8988T (cell line): ENCODE measurements around the gene FBXW7.
A peak's percentile ranks its signal among the peaks of the same experiment; 100 is the strongest.

Source experiments
- DNase-seq: peaks from one replicate; pipeline ENCODE4 v3.0.0; 2011

FBXW7 gene

DNA sequence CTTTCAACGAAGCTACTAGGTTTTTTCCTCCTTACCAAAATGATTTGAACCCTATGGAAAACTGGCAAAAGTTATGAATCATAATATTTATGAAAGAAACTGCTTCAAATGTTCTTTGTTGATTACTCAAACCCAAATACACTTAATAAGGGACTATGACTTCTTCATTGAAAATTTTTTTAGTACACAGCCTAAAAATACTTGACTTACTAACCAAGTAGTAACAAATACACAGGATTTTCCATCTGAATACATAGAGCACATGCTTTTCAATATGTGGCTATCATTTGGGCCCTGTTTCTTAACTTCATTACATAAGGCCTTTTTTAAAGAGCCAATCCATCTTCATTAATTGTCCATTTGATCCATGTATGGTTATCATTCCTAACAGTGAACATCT is 171.5 kb downstream of the FBXW7 start:
- DNase-seq = no peak

DNA sequence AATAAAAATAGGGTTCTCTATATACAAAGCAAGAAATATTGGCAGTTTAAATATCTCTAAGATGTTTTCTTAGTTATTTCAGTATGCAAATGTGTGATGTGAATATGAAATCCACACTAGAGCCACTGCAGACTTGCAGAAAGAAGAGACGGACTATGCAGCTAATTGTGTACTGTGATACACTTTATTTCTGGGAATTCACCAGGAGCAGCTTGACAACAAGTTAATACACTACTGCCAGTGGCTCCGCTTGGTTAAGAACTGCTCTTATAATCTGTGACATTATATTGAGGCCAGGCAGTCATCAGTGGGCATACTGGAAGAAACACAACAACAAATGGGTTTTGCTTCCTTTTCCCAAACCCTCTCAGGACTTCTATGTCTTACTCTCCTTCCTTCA is 172.0 kb downstream of the FBXW7 start:
- DNase-seq = no peak

DNA sequence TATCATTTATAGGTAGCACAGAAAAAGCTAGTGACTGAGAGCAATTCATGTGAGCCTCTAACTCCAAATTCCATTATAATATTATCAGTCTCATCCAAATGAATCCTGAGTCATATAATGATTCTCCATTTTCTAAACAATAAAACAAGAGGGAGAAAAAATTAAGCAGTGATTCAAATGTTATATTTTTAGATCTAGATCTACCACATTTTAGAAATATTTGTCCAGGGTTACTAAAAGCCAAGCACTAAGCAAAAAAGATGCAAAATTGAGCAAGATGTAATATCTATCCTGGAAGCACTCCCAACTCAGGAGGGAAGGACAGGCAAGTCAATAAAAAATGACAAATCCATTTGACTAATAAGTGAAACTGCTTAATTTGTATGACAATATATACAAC is 172.8 kb downstream of the FBXW7 start:
- DNase-seq = no peak

DNA sequence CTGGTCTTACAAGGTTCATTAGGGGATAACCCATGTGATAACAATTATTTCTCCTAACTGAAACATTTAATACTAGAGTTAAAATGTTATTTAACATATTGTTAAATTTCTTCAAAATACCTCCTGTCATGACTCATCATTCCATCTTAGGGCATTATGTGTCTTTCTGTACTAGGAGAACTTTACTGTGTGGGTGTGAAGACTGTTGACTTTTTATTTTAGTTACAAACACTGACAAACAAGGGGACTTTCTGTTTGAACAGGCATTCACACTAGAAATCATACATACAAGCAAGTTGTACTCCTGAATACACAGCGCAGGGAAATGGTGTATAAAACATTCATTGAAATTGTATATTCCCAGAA is 175.9 kb downstream of the FBXW7 start:
- no peak for DNase-seq

DNA sequence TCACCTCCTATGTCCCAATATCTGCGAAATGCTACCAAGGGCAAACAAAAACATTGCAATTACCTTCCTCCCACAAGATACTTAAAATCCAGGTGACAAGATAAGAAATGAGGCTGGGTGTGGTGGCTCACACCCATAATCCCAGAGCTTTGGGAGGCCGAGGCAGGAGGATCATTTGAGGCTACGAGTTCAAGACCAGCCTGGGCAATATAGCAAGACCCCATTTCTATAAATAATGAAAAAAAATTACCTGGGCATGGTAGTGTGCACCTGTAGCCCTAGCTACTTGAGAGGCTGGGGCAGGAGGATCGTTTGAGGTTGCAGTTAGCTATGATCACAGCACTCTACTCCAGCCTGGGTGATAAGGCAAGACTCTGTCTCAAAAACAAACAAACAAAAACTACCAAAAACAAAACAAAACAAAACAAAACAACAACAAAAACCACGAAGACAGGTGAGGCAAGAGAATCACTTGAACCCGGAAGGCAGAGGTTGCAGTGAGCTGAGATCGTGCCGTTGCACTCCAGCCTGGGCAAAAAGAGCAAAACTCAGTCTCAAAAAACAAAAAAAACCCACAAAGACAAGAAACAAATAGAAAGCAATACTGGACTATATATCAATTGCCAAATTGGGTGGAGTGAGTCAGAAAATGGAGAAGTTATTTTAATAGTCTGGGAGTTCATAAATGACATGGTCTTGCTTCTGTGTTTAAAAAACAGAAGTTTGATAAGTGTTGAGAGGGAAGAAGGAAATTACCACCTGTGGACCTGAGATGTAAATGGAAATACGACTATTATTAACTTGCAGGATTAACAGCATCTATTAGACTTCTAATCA is 176.5 kb downstream of the FBXW7 start:
- DNase-seq = no peak

DNA sequence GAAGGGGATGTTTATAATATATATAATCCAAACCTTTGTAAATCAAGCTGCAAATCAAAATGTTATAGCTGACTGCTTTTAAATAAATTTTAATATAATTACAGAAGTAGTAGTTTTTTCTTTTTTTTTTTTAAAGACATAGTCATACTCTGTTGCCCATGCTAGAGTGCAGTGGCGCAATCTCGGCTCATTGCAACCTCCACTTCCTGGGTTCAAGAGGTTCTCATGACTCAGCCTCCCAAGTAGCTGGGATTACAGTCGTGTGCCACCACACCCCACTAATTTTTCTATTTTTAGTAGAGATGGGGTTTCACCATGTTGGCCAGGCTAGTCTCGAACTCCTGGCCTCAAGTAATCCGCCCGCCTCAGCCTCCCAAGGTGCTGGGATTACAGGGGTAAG is 178.7 kb downstream of the FBXW7 start:
- DNase-seq = no peak

DNA sequence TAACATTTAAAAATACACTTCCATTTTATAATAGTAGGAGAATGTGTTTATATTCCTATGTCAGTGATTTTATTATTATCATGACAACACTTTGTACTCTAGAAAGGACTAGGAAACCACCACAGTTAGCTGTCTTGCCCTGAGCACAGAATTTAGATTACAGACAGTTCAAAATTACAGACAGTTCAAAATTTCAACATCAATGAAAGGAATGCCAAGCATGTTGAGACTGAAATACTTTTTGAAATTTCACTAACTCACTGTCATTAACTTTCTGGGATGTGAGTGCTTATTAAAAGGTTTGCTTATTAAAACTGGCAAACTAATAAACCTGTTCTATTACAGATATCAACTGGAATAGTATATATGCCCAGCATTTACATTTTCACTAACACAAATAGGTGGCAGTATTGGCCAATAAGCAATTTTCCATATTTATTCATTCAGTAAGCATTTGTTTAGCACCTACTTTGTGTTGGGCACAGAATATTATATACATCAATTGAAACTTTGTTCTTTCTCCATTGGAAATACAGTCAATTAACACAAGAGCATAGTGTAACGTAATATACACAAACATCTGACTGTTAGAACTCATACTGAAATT is 179.4 kb downstream of the FBXW7 start:
- no peak for DNase-seq

DNA sequence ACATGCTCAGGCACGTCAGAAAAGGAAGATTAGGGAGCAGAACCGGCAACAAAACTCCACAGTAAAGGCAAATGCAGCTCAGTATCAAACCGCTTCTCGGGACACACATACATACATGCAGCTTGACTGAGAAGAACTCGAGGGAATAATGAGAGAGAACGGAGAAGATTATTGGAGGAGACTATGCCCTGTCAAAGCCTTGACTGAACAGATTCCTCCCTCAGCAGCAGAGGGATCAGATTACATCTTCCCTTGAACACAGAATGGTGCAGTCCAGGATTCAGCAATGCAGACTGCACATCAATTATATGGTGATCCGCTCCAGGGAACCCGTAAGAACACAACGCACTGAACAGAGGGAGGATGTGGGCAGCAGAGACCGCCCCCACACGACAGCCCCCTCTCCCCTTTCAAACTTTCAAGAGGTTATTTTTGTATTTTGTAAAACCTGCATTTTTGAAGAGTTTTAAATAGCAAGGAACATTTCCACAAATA is 183.2 kb downstream of the FBXW7 start:
- peak; percentile 4 for DNase-seq

DNA sequence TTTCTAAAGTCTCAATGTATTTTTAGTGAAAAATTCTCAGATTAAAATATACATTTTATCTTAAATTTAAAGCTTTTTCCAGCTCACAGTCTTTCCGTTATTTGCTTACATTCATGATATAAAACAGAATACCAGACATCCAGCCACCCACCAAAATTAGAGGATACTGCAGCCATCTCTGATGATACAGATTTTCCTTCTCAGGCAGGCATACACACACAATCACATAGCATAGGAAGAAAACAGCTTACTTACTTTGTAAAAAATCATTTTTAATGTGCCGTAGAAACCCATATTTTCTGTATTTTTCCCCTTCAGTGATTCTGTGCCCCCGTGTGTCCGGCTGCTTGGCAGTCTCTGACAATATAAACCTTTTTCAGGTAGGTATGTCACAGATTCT is 183.7 kb downstream of the FBXW7 start:
- DNase-seq = no peak

DNA sequence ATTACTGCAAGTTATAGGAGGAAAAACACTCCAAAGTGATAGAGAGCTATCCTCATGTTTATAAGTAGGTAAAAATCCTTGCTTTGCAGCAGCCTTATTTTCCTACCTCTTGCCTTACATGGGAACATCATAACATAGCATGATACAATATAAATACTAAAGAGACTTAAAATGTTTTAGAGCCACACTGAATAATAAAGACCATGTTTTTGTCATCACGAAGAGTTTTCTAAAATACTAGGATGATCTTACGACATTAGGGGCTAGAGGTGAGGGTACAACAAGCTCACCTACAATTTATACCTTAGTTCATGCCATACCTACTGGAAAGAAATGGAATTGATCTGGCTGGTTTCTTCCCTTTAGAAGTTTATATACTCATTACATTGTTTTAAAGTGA is 184.8 kb downstream of the FBXW7 start:
- DNase-seq = no peak

DNA sequence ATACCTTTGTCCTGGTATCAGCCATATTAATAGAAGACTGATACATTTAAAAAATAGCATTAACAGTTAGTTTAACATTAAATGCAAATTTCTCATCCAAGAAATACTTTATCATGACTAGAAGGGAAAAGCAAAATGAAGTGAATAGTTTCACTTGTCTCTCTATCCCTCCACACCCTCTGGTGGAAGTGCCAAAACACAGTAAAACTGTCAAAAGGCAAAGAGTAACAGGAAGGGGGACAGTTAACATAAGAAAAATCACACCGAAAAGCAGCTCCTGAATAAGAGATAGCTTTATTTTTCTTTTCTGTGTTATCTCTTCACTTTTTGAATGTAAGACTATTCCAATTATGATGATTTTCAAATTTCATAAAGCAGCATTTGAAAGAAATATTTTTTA is 187.2 kb downstream of the FBXW7 start:
- no peak for DNase-seq

DNA sequence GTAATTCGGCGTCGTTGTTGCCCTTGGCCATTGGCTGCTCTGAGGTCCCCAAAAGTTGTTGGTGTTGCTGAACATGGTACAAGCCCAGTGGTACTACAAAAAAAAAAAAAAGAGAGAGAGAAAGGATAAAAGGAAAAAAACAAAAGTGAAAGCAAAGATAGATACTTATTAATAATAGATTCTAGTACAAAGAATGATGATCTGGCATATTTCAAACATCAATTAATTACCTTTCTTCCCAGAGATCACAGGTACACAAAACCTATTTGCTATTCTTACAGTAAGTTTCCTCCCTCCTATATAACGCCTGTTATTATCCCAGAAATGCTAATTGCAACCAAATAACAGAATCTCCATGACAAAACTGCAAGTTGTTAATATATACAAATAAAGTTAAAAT is 188.9 kb downstream of the FBXW7 start:
- DNase-seq = no peak

DNA sequence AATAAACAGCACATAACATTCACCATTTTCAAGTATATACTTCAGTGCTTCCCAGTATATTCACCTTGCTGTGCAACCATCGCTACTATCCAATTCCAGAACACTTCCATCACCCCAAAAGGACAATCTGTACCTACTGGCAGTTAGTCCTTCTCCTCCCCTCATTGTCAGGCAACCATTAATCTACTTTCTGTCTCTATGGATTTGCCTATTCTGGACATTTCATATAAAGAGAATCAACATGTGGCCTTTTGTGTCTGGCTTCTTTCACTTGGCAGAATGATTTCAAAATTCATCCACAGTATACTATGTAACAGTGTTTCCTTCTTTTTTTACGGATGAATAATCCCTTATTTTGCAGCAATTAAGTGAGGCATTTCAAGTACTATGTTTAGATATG is 189.4 kb downstream of the FBXW7 start:
- no peak for DNase-seq

DNA sequence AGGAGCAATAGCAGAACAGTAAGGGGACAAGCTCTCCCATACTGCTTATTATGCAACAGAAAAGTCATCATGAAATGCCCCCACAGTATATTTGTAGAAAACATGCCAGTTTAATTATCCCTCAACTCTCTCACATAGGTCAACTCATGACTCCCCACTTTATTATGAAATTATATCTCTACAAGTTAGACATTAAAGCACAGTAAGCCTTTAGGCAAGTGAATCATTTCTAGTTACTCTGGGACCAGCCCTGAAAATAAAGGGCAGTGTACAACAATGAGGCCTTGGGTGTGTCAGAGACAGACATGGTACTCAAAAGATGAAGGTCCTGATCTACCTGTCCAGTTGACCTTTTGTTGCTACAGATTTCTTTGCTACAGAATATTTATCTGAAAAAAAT is 191.9 kb downstream of the FBXW7 start:
- DNase-seq = no peak

DNA sequence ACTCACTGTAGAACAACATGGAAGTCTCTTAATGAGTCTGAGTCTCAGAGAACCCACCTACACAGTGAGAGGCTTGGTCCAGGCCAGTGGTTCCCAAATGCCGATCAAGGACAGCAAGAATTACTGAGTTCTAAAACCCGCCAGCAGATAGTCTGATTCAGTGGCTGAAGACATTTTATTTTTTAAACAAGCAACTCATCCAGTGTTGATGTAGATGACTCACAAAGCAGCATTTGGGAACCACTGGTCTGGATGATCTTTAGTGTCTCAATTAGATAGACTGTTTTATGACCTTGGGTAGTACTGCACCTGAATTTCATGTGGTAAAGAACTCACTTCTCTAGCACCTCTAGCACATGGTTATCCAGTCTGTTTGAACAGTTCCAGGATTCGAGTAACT is 193.6 kb downstream of the FBXW7 start:
- DNase-seq = no peak

DNA sequence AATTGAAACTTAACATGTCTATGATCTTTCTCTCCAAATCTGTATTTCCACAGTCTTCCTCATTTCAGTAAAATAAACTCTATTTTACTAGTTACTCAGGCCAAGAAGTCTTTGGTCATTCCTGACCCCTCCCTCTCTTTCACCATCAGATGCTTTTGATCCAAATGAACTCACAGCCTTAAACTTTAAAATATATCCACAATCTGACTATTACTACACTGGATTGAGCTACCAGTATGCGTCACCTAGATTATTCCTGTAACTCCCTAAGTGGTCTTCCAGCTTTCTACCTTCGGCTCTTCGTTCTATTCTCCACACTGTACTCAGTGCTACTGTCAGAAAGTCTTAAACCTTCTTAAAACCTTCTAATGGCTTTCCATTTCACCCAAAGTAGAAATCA is 195.1 kb downstream of the FBXW7 start:
- DNase-seq = no peak

DNA sequence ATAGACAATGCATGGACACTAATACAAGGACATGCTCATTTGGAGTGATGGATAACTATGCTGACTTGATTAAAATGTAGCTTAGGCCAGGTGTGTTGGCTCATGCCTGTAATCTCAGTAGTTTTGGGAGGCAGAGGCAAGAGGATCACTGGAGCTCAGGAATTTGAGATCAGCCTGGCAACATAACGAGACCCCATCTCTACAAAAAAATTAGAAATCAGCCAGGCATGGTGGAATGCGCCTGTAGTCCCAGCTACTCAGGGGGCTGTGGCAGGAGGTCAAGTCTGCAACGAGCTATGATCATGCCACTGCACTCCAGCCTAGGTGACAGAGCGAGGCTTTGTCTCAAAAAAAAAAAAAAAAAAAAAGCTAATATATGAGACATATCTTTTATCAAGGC is 196.3 kb downstream of the FBXW7 start:
- no peak for DNase-seq

DNA sequence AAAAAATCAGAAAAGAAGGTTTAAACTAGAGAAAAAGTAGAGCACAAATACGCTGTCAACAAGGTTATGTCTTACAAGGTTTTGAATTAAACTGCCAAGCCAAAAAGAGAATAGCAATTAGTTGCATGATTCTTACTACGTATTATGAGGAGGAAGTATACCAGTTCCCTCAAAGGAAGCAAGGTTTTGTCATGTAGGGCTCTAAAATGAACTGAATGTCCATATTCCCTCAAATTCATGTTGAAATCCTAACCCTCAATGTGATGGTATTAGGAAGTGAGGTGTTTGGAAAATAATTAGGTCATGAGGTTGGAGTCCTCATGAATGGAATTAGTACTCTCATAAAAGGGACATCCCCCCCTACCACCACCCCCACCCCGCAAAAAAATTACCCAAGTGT is 201.0 kb downstream of the FBXW7 start:
- no peak for DNase-seq

DNA sequence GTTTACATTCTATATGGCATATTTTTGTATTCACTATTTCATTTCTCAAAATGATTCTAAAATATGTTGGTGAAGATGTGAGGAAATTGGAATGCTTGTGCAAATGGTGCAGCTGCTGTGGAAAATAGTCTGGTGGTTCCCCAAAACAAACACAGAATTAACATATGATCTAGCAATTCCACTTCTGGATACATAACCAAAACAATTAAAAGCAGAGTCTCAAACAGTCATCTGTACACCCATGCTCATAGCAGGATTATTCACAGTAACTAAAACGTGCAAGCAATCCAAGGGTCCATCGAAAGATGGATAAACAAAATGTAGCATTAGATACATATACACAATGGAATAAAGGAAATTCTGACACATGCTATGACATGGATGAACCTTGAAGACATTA is 204.8 kb downstream of the FBXW7 start:
- DNase-seq = no peak

DNA sequence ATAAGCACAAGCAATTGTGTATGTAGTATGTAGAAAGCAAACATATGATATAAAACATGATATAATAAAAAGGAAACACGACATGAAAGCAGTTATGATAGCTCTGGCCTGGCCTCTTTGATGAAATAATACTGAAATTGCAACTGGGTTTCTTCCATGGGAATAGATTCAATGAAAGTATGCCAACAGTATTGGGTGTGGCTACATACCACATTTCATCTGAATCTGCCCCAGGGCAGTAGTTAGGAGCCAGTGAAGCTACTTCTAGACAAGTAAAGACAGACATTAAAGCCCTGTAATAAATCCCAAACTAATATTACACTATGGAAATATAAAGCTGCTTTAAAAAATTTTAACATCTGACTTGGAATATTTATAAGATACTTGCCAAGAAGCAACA is 207.3 kb downstream of the FBXW7 start:
- no peak for DNase-seq

DNA sequence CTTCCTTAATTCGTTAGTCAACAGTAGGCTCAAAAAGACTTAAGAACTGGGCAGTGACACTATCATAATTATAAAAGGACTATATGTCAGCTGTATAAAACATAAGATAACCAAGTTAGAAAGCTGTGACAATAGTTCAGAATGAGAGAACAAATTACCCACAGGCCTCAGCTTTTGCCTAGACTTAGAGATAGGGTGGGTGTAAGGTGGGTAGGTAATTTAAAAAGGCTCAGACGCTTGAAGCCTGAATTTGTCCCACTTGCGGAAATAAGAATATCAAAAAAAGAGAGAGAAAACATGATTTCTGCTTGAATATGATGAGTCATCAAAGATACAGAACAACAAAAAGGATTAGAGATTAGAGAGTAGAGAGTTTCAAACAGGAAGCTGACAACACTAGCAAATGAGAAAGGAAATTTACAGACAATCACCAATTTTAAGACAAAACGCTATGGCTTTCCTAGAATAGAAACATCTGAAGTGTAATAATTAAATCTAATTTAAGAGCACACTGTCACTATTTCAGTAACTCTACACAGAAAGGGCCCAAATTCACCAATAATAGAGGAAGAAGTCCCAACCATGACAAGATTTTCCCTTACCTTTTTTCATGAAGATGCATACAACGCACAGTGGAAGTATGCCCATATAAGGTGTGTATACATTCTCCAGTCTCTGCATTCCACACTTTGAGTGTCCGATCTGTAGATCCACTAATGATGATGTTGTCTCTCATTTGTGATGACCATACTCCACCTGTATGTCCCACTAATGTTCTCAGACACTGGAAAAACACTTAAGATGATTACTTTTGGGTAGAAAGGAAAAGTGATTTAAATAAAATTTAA is 208.1 kb downstream of the FBXW7 start:
- DNase-seq = no peak

DNA sequence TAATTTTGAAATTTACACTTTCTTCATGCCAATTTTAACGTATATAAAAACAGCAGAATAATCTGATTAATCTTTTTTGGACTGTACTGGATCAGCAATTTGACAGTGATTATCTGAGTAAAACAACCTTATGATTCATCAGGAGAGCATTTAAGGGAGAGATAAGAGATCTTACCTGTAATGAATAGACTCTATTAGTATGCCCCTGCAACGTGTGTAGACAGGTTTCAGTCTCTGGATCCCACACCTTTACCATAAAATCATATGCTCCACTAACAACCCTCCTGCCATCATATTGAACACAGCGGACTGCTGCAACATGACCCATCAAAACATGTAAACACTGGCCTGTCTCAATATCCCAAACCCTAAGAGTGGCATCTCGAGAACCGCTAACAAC is 210.1 kb downstream of the FBXW7 start:
- DNase-seq = no peak

DNA sequence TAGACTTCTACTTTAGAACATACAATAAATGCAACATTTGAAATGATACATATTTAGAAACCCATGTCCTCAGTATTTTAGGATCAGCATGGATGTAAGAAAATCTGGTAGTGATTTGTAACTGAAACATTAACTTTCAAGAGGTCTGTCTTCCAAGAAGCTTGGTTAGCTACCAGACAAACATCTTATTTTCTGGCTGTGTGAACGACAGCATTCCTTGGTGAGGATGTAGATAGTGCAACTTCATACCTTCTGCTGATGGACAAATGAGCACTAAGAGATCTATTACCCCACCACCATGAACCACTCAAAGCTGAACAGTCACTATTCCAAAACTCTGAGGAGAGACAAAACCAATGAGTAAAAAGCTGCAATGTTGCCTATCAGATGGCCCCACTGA is 212.7 kb downstream of the FBXW7 start:
- DNase-seq = no peak

DNA sequence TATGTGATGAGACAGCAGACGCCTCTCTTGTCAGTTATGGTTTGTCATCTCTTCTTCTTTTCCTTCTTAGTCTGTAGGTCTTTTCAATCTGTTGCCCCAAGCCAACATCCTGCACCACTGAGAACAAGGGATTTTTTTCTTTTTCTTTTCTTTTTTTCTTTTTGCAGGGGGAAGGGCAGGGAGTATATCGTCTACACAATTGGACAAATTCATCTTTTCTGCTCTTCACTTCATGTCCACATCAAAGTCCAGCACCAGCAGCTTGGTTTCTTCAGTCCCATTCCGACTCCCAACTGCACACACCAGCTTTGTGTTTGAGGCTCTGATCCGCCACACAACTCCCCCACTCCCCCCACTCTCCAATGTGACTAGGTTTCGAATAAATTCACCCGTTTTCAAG is 213.2 kb downstream of the FBXW7 start:
- DNase-seq = no peak
